ENCODE data around the gene BSCL2. TPM values are rescaled to one million over a fixed set of nuclear protein-coding genes. Genes with fewer than 3 reads are reported as not detected.
A peak's percentile ranks its signal among the peaks of the same experiment; 100 is the strongest.
"Not testable (repeated sequence)": the region's sequence is repeated elsewhere in the genome, so short reads cannot be mapped to it uniquely, and the experiment has no call there.

The BSCL2 gene
- polyA plus RNA-seq, 1 experiment: 94.1 TPM

DNA sequence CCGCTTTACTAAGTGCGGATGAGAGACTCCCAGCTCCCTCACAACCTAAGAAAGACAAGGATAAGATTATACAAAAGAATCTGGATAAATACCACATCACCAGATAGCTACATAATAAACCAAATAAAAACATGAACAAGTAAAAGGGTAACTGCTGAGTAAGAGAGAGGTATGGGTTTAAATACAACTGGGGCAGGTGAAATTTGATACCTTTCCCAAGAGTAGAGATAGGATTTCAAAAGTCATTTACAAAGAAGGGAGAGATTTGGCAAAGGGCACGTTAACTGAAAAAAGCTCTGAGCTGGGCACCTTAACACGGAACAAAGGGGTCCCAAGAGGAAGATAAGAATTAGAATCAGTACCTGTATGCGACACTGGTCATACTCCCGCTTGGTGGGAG lies 30.1 kb downstream of the BSCL2 start:
- no peak overlapping the region for H3K4me3 ChIP-seq (ENCODE audit: low read depth, low read length)
- ChIA-PET CTCF (interaction anchor here (1.4 to 1.7 kb wide), 2 partner anchors 12 to 18 kb away, joined by 5 to 6 read pairs; partner anchors contain the start of gene LRRN4CL), POLR2A (no interaction called here)
- no peak for DNase-seq (ENCODE audit: low read depth)
- H3K27me3 ChIP-seq (ENCODE audit: control insufficient read depth, insufficient read depth, low read length): no peaks in the 10 kb centered on the region
- TF ChIP-seq, protein P1, sequence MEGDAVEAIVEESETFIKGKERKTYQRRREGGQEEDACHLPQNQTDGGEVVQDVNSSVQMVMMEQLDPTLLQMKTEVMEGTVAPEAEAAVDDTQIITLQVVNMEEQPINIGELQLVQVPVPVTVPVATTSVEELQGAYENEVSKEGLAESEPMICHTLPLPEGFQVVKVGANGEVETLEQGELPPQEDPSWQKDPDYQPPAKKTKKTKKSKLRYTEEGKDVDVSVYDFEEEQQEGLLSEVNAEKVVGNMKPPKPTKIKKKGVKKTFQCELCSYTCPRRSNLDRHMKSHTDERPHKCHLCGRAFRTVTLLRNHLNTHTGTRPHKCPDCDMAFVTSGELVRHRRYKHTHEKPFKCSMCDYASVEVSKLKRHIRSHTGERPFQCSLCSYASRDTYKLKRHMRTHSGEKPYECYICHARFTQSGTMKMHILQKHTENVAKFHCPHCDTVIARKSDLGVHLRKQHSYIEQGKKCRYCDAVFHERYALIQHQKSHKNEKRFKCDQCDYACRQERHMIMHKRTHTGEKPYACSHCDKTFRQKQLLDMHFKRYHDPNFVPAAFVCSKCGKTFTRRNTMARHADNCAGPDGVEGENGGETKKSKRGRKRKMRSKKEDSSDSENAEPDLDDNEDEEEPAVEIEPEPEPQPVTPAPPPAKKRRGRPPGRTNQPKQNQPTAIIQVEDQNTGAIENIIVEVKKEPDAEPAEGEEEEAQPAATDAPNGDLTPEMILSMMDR (IDR thresholded peaks at IDR 0.05; ENCODE audit: insufficient read depth, low read depth, low read length): no peak
- H3K36me3 ChIP-seq (ENCODE audit: control insufficient read depth, insufficient read depth, low read length): peaks cover 13% of the 10 kb centered on the region

DNA sequence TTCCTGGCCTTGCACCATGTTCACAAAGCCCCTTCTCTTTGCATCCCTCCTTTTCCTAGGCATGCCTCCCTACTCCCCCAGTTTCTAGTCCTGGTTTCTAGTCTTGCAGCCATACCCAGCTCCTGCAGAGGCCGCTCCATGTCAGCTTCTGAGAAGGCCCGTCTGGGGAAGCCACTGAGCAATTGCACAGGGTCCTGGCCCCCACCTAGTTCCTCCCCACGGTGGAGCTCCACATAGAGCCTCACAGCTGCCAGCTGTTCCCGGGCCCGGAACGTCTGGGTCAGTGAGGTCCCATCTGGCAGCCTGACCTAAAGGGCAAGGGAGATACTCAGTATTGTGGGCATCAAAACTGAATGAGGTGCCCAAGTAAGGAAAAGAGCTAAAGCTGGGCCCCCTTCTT lies 30.5 kb downstream of the BSCL2 start:
- POLR2A ChIA-PET: no interaction called here
- Histone ChIP-seq H3K27me3 (ENCODE audit: control insufficient read depth, insufficient read depth, low read length) (no peaks in the 10 kb centered on the region), H3K4me3 (ENCODE audit: low read depth, low read length) (no peak overlapping the region), H3K36me3 (ENCODE audit: control insufficient read depth, insufficient read depth, low read length) (peaks cover 13% of the 10 kb centered on the region)
- DNase-seq (ENCODE audit: low read depth): no peak
- CTCF ChIA-PET: interaction anchor here (1.4 to 1.7 kb wide), 2 partner anchors 12 to 18 kb away, joined by 5 to 6 read pairs; partner anchors contain the start of gene LRRN4CL
- TF ChIP-seq, protein P1 (IDR thresholded peaks at IDR 0.05; ENCODE audit: insufficient read depth, low read depth, low read length): no peak

GRCh38 chr11:62675415-62675814 lies 31.8 kb downstream of the BSCL2 start:
- H3K27me3 ChIP-seq (ENCODE audit: control insufficient read depth, insufficient read depth, low read length); H3K4me3 ChIP-seq (ENCODE audit: low read depth, low read length); DNase-seq (ENCODE audit: low read depth): not testable (repeated sequence)
- CTCF ChIA-PET: interaction anchor here (0.7 to 1.2 kb wide), 2 partner anchors 15 to 197 kb away, joined by 3 to 4 read pairs; no protein-coding TSS in a partner anchor
- POLR2A ChIA-PET: interaction anchor here (1.3 kb wide), 1 partner anchor 10 kb away, joined by 18 read pairs; the partner anchor contains the start of genes C11orf98 and CSKMT
- H3K36me3 ChIP-seq (ENCODE audit: control insufficient read depth, insufficient read depth, low read length): peaks cover 13% of the 10 kb centered on the region

DNA sequence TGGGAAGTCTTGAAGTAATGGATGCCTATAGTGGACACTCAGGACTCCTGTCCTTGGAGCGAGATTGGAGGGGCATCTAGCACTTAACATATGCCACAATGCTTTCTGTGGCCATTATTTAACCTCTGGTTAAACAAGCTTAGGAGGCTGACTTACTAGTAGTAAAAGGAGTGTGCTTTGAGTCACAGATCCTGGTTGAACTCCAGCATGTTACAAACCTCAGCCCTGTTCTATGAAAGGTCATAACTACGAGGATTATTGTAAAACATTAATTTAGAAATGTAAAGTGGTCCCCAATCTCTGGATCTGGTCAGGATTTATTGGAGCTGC lies 34.1 kb downstream of the BSCL2 start:
- H3K36me3 ChIP-seq (ENCODE audit: control insufficient read depth, insufficient read depth, low read length): peaks cover 17% of the 10 kb centered on the region
- CTCF ChIA-PET: interaction anchor here (0.8 to 3.4 kb wide), 3 partner anchors 8 to 29 kb away, joined by 3 to 15 read pairs (median 3); no protein-coding TSS in a partner anchor
- H3K27me3 ChIP-seq (ENCODE audit: control insufficient read depth, insufficient read depth, low read length): no peaks in the 10 kb centered on the region
- no peak for DNase-seq (ENCODE audit: low read depth)
- TF ChIP-seq, protein P1 (IDR thresholded peaks at IDR 0.05; ENCODE audit: insufficient read depth, low read depth, low read length): no peak
- POLR2A ChIA-PET: interaction anchor here (0.6 kb wide), 1 partner anchor 34 kb away, joined by 3 read pairs; the partner anchor contains the start of genes BSCL2 and GNG3
- no peak overlapping the region for H3K4me3 ChIP-seq (ENCODE audit: low read depth, low read length)

DNA sequence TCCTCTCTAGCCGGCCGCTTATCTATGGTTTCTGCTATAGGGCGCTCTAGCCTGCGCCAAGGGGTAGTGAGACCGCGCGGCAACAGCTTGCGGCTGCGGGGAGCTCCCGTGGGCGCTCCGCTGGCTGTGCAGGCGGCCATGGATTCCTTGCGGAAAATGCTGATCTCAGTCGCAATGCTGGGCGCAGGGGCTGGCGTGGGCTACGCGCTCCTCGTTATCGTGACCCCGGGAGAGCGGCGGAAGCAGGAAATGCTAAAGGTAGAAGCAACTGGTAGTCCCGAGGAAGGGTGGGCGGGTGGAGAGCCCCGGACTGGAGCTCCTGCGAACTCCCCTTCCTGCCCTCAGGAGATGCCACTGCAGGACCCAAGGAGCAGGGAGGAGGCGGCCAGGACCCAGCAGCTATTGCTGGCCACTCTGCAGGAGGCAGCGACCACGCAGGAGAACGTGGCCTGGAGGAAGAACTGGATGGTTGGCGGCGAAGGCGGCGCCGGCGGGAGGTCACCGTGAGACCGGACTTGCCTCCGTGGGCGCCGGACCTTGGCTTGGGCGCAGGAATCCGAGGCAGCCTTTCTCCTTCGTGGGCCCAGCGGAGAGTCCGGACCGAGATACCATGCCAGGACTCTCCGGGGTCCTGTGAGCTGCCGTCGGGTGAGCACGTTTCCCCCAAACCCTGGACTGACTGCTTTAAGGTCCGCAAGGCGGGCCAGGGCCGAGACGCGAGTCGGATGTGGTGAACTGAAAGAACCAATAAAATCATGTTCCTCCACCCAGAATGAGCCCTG lies 35.4 kb downstream of the BSCL2 start, which contains the start of the genes LBHD1 and UQCC3:
Gene LBHD1, minus strand, starts transcription at position 660 of the 782 bp plus-strand sequence. CDS start 2,236 bp downstream, outside the sequence.
Gene UQCC3, plus strand, starts transcription at position 66 of the 782 bp plus-strand sequence. Its CDS starts 73 bp downstream, at position 139.
- TF ChIP-seq, protein P1 (IDR thresholded peaks at IDR 0.05; ENCODE audit: insufficient read depth, low read depth, low read length): no peak
- DNase-seq (ENCODE audit: low read depth): no peak
- POLR2A ChIA-PET: interaction anchor here (0.6 to 0.8 kb wide), 2 partner anchors 18 to 668 kb away, joined by 3 to 4 read pairs; partner anchors contain the start of gene LRRN4CL
- peaks cover 15% of the 10 kb centered on the region for H3K36me3 ChIP-seq (ENCODE audit: control insufficient read depth, insufficient read depth, low read length)
- no peaks in the 10 kb centered on the region for H3K27me3 ChIP-seq (ENCODE audit: control insufficient read depth, insufficient read depth, low read length)
- CTCF ChIA-PET: interaction anchor here (1.0 to 3.4 kb wide), 5 partner anchors 9 to 36 kb away, joined by 3 to 15 read pairs (median 5); partner anchors contain the start of genes BSCL2, GNG3 and LRRN4CL
- H3K4me3 ChIP-seq (ENCODE audit: low read depth, low read length): peak within 1 kb of the TSS; percentile 78
